ENCODE data around the gene ARMH3.

GRCh38 chr10:101902820-101903145 lies 153.2 kb downstream of the ARMH3 start:
- no peak for TF ChIP-seq SUZ12 (IDR thresholded peaks at IDR 0.05; ENCODE audit: extremely low read depth, insufficient read depth, insufficient read length)
- no peak for TF ChIP-seq YY1 (IDR thresholded peaks at IDR 0.05; ENCODE audit: insufficient read depth, insufficient read length)
